IgD-negative memory B cell (primary cell): Measurements from ENCODE around the gene ABCB1. TPM values are rescaled to one million over a fixed set of nuclear protein-coding genes. Genes with fewer than 3 reads are reported as not detected.
A peak's percentile ranks its signal among the peaks of the same experiment; 100 is the strongest.
"Not testable (repeated sequence)": the region's sequence is repeated elsewhere in the genome, so short reads cannot be mapped to it uniquely, and the experiment has no call there.

Source experiments
- H3K27ac Mint-ChIP-seq, 3 donors: one replicate each; pipeline ENCODE4 v1.8.0; 2020 to 2022; ENCODE audit warnings: mild to moderate bottlenecking in 3 of 3, mixed read lengths in 3 of 3, moderate library complexity in 1 of 3
- H3K27me3 Mint-ChIP-seq: one replicate; pipeline ENCODE4 v1.8.0; 2021; ENCODE audit warnings: mixed read lengths
- H3K36me3 Mint-ChIP-seq: one replicate; pipeline ENCODE4 v1.8.0; 2020; ENCODE audit warnings: mild to moderate bottlenecking, mixed read lengths
- H3K4me1 Mint-ChIP-seq, 3 donors: one replicate each; pipeline ENCODE4 v1.8.0; 2020 to 2022; ENCODE audit warnings: mixed read lengths in 3 of 3, mild to moderate bottlenecking in 1 of 3
- H3K4me3 Mint-ChIP-seq, 4 donors: one replicate each; pipeline ENCODE4 v1.8.0; 2020 to 2022; ENCODE audit warnings: mild to moderate bottlenecking in 4 of 4, mixed read lengths in 4 of 4, moderate library complexity in 3 of 4
- H3K9me3 Mint-ChIP-seq, 3 donors: one replicate each; pipeline ENCODE4 v1.8.0; 2020 to 2021; ENCODE audit warnings: mixed read lengths in 3 of 3, mild to moderate bottlenecking in 1 of 3
- polyA plus RNA-seq: library from polyadenylated mRNA; unstranded; fragments of 300-500 nt; fragmentation: Illumina TruSeq; gene quantifications from one replicate; pipeline ENCODE4 v1.2.3, GENCODE V29; 2021

The ABCB1 gene
- polyA plus RNA-seq, 1 donor from 2014 or later, result 2.5 TPM

GRCh38 chr7:87596696-87597095 is 4.0 kb downstream of the ABCB1 start:
- H3K27ac Mint-ChIP-seq, result no peak overlapping the region
- no peaks in the 10 kb centered on the region for H3K9me3 Mint-ChIP-seq
- peaks cover 9% of the 10 kb centered on the region for H3K27me3 Mint-ChIP-seq
- peaks cover 14 to 16% (median 15%) of the 10 kb centered on the region in 3 donors for H3K4me1 Mint-ChIP-seq
- no peaks in the 10 kb centered on the region for H3K36me3 Mint-ChIP-seq
- no peak overlapping the region for H3K4me3 Mint-ChIP-seq

GRCh38 chr7:87596136-87596535 is 4.5 kb downstream of the ABCB1 start:
- H3K27ac Mint-ChIP-seq, result no peak overlapping the region
- peaks cover 14 to 15% (median 14%) of the 10 kb centered on the region in 3 donors for H3K4me1 Mint-ChIP-seq
- peaks cover 7% of the 10 kb centered on the region for H3K27me3 Mint-ChIP-seq

GRCh38 chr7:87592300-87592699 is 8.4 kb downstream of the ABCB1 start:
- Mint-ChIP-seq H3K4me1 (no peaks in the 10 kb centered on the region), H3K27ac (no peak overlapping the region), H3K36me3 (no peaks in the 10 kb centered on the region), H3K4me3 (no peak overlapping the region), H3K27me3 (peaks cover 3% of the 10 kb centered on the region), H3K9me3 (no peaks in the 10 kb centered on the region)

More at GRCh38 chr7:87596136-87596535, 4.5 kb downstream of the ABCB1 start:
- Mint-ChIP-seq H3K4me3 (no peak overlapping the region), H3K9me3 (no peaks in the 10 kb centered on the region), H3K36me3 (no peaks in the 10 kb centered on the region)

GRCh38 chr7:87591211-87591610 is 9.5 kb downstream of the ABCB1 start:
- H3K4me1 Mint-ChIP-seq, result peaks cover 0 to 1% (median 0%) of the 10 kb centered on the region in 3 donors
- no peaks in the 10 kb centered on the region for H3K9me3 Mint-ChIP-seq
- no peak overlapping the region for H3K27ac Mint-ChIP-seq
- peaks cover 3% of the 10 kb centered on the region for H3K27me3 Mint-ChIP-seq
- H3K36me3 Mint-ChIP-seq, result no peaks in the 10 kb centered on the region
- no peak overlapping the region for H3K4me3 Mint-ChIP-seq

- peaks cover 0 to 1% (median 0%) of the 10 kb centered on the region in 3 donors for H3K4me1 Mint-ChIP-seq
These were observed 10.1 kb downstream of the ABCB1 start for GRCh38 chr7:87590578-87590977.

GRCh38 chr7:87589631-87590030 is 11.1 kb downstream of the ABCB1 start:
- no peaks in the 10 kb centered on the region for H3K36me3 Mint-ChIP-seq
- H3K27me3 Mint-ChIP-seq, result peaks cover 3% of the 10 kb centered on the region
- peaks cover 0 to 1% (median 1%) of the 10 kb centered on the region in 3 donors for H3K4me1 Mint-ChIP-seq
- no peak overlapping the region for H3K4me3 Mint-ChIP-seq
- H3K9me3 Mint-ChIP-seq, result no peaks in the 10 kb centered on the region
- no peak overlapping the region for H3K27ac Mint-ChIP-seq

More at GRCh38 chr7:87590578-87590977, 10.1 kb downstream of the ABCB1 start:
- no peak overlapping the region for H3K4me3 Mint-ChIP-seq
- peaks cover 3% of the 10 kb centered on the region for H3K27me3 Mint-ChIP-seq
- no peak overlapping the region for H3K27ac Mint-ChIP-seq
- no peaks in the 10 kb centered on the region for H3K36me3 Mint-ChIP-seq
- no peaks in the 10 kb centered on the region for H3K9me3 Mint-ChIP-seq

- Mint-ChIP-seq H3K4me3 (no peak overlapping the region), H3K9me3 (peaks cover 0 to 2% (median 0%) of the 10 kb centered on the region in 3 donors), H3K27ac (no peak overlapping the region), H3K27me3 (peaks cover 7% of the 10 kb centered on the region), H3K4me1 (peaks cover 0 to 2% (median 1%) of the 10 kb centered on the region in 3 donors), H3K36me3 (peaks cover 2% of the 10 kb centered on the region)
These were observed 19.0 kb downstream of the ABCB1 start for GRCh38 chr7:87581723-87582122.

GRCh38 chr7:87580636-87581035 is 20.0 kb downstream of the ABCB1 start:
- Mint-ChIP-seq H3K27me3 (peaks cover 7% of the 10 kb centered on the region), H3K4me1 (peaks cover 0 to 2% (median 0%) of the 10 kb centered on the region in 3 donors), H3K4me3 (no peak overlapping the region), H3K36me3 (peaks cover 2% of the 10 kb centered on the region), H3K9me3 (peaks cover 0 to 2% (median 0%) of the 10 kb centered on the region in 3 donors), H3K27ac (no peak overlapping the region)

GRCh38 chr7:87575521-87575920 is 25.2 kb downstream of the ABCB1 start:
- peaks cover 2% of the 10 kb centered on the region for H3K36me3 Mint-ChIP-seq
- peaks cover 4% of the 10 kb centered on the region for H3K27me3 Mint-ChIP-seq
- no peak overlapping the region for H3K27ac Mint-ChIP-seq
- H3K4me1 Mint-ChIP-seq, result no peaks in the 10 kb centered on the region
- H3K9me3 Mint-ChIP-seq, result no peaks in the 10 kb centered on the region
- no peak overlapping the region for H3K4me3 Mint-ChIP-seq

- Mint-ChIP-seq H3K36me3 (peaks cover 1% of the 10 kb centered on the region), H3K27ac (no peak overlapping the region), H3K9me3 (no peaks in the 10 kb centered on the region), H3K27me3 (peaks cover under 1% of the 10 kb centered on the region), H3K4me1 (no peaks in the 10 kb centered on the region), H3K4me3 (no peak overlapping the region)
These were observed 26.1 kb downstream of the ABCB1 start for GRCh38 chr7:87574630-87575029.

GRCh38 chr7:87572513-87572912 is 28.2 kb downstream of the ABCB1 start:
- not testable (repeated sequence) for H3K27ac Mint-ChIP-seq, H3K4me1 Mint-ChIP-seq, H3K9me3 Mint-ChIP-seq, H3K27me3 Mint-ChIP-seq, H3K36me3 Mint-ChIP-seq, H3K4me3 Mint-ChIP-seq

- Mint-ChIP-seq H3K27ac (no peak overlapping the region), H3K36me3 (no peaks in the 10 kb centered on the region), H3K4me1 (no peaks in the 10 kb centered on the region), H3K9me3 (no peaks in the 10 kb centered on the region), H3K27me3 (no peaks in the 10 kb centered on the region), H3K4me3 (no peak overlapping the region)
These were observed 30.5 kb downstream of the ABCB1 start for GRCh38 chr7:87570178-87570577.

- H3K4me3 Mint-ChIP-seq, result no peak overlapping the region
- H3K36me3 Mint-ChIP-seq, result peaks cover 3% of the 10 kb centered on the region
- no peaks in the 10 kb centered on the region for H3K9me3 Mint-ChIP-seq
- H3K27me3 Mint-ChIP-seq, result no peaks in the 10 kb centered on the region
- peaks cover 3 to 5% (median 3%) of the 10 kb centered on the region in 3 donors for H3K4me1 Mint-ChIP-seq
- peak overlapping the region in 1 of 3 donors; percentile 3 for H3K27ac Mint-ChIP-seq
These were observed 33.6 kb downstream of the ABCB1 start for GRCh38 chr7:87567052-87567451.

- peak overlapping the region in 1 of 3 donors; percentile 3 for H3K27ac Mint-ChIP-seq
- no peak overlapping the region for H3K4me3 Mint-ChIP-seq
- peaks cover 3% of the 10 kb centered on the region for H3K36me3 Mint-ChIP-seq
These were observed 34.3 kb downstream of the ABCB1 start for GRCh38 chr7:87566311-87566900.

GRCh38 chr7:87565877-87566276 is 34.8 kb downstream of the ABCB1 start:
- H3K4me1 Mint-ChIP-seq, result peaks cover 3 to 5% (median 3%) of the 10 kb centered on the region in 3 donors
- no peaks in the 10 kb centered on the region for H3K9me3 Mint-ChIP-seq
- no peaks in the 10 kb centered on the region for H3K27me3 Mint-ChIP-seq
- no peak overlapping the region for H3K27ac Mint-ChIP-seq
- no peak overlapping the region for H3K4me3 Mint-ChIP-seq
- H3K36me3 Mint-ChIP-seq, result peaks cover 3% of the 10 kb centered on the region

More at GRCh38 chr7:87566311-87566900, 34.3 kb downstream of the ABCB1 start:
- Mint-ChIP-seq H3K4me1 (peaks cover 3 to 5% (median 3%) of the 10 kb centered on the region in 3 donors), H3K27me3 (no peaks in the 10 kb centered on the region), H3K9me3 (no peaks in the 10 kb centered on the region)

- Mint-ChIP-seq H3K36me3 (peaks cover 3% of the 10 kb centered on the region), H3K4me3 (no peak overlapping the region), H3K9me3 (no peaks in the 10 kb centered on the region), H3K27ac (no peak overlapping the region), H3K4me1 (peaks cover 3 to 5% (median 3%) of the 10 kb centered on the region in 3 donors), H3K27me3 (no peaks in the 10 kb centered on the region)
These were observed 36.3 kb downstream of the ABCB1 start for GRCh38 chr7:87564296-87564963.
